Stimulated activated CD4-positive, alpha-beta T cell treated with anti-CD3 and anti-CD28 coated beads, Interleukin-4, amount 100 ng/mL, for 1 hour (primary cell): Measurements from ENCODE around the gene NSMF.

Source experiments
- DNase-seq: peaks from one replicate; pipeline ENCODE4 v3.0.0-alpha.2; 2020

NSMF gene

GRCh38 chr9:137408651-137409405 is 50.3 kb downstream of the NSMF start:
- DNase-seq = no peak

- no peak for DNase-seq
Observed at GRCh38 chr9:137407590-137408300, 51.4 kb downstream of the NSMF start.

- DNase-seq = peak; percentile 71
Observed at GRCh38 chr9:137406876-137407589, 52.1 kb downstream of the NSMF start.

GRCh38 chr9:137406085-137406760 is 52.9 kb downstream of the NSMF start:
- DNase-seq = no peak

- no peak for DNase-seq
Observed at GRCh38 chr9:137405677-137406081, 53.5 kb downstream of the NSMF start.

DNA sequence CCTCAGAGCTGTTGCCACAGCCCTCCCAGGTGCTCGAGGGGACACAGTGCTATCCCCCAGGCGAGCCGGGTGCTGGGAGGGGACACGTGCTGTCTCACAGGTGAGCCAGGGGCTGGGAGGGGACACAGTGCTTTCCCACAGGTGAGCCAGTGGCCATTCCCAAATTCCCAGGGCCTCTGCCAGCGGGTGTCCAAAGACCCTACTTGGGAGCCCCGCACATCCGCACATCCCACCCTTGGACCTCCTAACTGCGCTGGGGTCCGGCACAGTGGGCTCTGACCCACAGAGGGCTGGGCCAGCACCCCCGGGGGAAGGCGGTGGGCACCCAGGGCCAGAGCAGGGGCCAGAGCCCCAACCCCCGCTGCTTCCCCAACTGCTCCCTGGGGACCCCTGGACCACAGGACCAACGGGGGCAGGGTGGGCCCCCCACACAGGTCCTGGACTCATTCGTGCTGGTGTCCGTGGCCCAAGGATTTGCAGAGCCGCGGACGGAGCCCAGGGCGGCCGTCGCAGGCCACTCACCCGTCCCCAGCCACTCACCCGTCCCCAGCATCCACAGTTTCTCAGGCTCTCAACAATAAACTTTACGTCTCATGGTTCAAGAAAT is 54.1 kb downstream of the NSMF start:
- DNase-seq = no peak

DNA sequence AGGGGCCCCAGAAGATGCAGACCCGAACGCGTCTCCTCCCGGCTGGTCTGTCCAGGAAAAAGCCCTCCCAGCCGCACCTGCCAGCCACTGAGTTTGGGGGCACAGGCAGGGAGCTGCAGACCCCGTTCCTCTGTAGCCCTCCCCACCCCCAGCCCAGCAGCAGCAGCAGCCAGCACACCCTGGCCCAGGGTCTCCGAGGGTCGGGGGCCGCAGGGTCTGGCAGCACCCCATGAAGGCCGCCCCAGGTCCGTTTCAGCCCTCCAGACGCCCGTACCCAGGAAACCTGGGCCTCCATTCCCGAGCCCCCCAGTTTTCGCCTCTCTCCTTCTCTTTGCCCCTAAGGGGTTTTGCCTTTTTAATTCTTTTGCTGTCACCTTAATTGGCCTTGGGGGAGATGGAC is 55.9 kb downstream of the NSMF start:
- no peak for DNase-seq

- DNase-seq = no peak
Observed at GRCh38 chr9:137402746-137403145, 56.4 kb downstream of the NSMF start.

- no peak for DNase-seq
Observed at GRCh38 chr9:137398561-137399468, 60.3 kb downstream of the NSMF start.

GRCh38 chr9:137397675-137398423 is 61.3 kb downstream of the NSMF start:
- peak; percentile 29 for DNase-seq
